Stimulated activated CD4-positive, alpha-beta T cell treated with anti-CD3 and anti-CD28 coated beads, Interleukin-4, amount 100 ng/mL, for 4 hours (primary cell): ENCODE measurements around the gene ZFYVE1.
"Not testable (repeated sequence)": the region's sequence is repeated elsewhere in the genome, so short reads cannot be mapped to it uniquely, and the experiment has no call there.

Source experiments
- DNase-seq, 2 experiments: peaks; one replicate each; pipeline ENCODE4 v3.0.0-alpha.2; 2020

ZFYVE1 gene

DNA sequence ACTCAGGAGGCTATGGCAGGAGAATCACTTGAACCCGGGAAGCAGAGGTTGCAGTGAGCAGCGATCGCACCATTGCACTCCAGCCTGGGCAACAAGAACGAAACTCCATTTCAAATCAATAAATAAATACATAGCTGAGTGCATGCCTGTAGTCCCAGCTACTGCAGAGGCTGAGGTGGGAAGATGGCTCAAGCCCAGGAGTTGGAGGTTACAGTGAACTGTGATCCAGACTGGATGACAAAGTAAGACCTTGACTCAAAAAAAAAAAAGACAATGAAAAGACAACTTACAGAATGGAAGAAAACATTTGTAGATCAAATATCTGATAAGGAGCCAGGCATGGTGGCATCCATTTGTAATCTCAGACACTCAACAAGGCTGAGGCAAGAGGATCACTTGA, 27.6 kb downstream of the ZFYVE1 start:
- no peak for DNase-seq

DNA sequence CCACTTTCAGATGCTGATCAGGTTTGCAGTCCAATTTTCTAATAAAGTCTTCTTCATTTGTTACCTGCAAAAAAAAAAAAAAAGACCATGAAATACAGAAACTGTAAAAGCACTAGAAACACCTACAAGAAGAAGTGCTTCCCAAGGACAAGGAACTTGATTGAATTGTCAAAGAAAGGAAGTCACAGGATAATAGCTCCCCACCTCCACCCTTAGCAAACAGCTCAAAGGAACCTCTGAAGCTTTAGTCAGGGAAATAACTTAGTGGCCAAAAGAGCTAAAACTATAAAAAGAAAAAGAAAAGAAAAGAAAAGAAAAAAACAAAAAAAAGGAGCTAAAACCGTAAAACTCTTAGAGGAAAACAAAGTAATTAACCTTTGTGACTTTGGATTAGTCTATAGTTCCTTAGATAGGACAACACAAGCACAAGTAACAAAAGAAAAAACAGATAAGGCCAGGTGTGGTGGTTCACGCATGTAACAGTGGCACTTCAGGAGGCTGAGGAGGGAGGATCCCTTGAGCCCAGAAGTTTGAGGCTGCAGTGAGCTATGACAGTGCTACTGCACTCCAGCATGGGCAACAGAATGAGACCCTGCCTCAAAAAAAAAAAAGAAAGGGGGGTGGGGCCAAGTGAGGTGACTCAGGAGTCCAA, 28.5 kb downstream of the ZFYVE1 start:
- DNase-seq = no peak

- DNase-seq = no peak
Measured at GRCh38 chr14:72996916-72997315, 30.0 kb downstream of the ZFYVE1 start.

DNA sequence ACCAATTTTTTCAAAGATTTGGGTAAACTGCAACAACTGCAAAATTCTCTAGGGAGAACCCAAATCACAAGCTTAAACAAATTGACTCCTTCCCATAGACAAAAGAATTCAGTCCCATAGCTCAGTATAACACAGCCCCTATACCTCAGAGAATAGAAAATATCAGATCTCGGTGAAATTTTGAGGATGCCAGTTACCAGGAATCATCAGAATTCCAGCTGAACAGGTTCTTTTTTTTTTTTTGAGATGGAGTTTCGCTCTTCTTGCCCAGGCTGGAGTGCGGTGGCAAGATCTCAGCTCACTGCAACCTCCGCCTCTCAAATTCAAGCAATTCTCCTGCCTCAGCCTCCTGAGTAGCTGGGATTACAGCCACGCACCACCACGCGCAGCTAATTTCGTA, 36.7 kb downstream of the ZFYVE1 start:
- no peak for DNase-seq

GRCh38 chr14:72986857-72987256, 40.0 kb downstream of the ZFYVE1 start:
- DNase-seq = no peak

DNA sequence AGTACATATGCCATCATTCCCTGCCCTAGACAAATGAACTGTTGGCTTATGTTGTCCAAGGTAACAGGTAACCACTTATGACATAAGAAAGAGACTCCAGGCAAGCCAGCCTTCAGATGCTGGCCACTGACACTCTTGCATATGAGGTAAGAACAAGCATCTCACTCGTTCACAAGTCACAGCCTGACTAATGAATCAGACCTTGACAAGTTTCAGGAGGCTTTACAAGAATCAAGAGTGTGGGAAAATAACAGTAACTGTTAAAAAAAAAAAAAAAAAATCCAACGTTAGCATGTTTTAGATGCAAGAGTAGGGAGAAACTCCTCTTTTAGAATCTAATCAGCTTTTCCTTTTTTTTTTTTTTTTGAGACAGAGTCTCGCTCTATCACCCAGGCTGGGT, 40.7 kb downstream of the ZFYVE1 start:
- no peak for DNase-seq

- no peak for DNase-seq
Measured at GRCh38 chr14:72982146-72982708, 44.7 kb downstream of the ZFYVE1 start.

DNA sequence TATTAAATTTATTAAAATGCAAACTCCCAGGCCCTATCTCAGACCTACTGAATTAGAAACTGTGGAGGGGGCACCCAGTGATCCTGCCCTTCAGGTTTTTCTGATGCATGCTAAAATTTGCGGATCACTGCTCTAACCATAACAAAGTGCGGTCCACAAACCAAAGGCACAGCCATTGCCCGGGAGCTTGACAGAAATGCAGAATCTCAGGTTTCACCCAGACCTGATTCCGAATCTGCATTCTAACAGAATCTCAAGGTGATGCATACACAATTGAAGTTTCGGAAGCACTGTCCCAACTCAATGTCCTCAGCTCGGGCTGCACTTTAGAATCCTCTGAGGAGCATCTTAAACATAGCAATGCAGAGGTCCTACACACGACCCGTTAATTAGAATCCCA, 46.0 kb downstream of the ZFYVE1 start:
- no peak for DNase-seq

DNA sequence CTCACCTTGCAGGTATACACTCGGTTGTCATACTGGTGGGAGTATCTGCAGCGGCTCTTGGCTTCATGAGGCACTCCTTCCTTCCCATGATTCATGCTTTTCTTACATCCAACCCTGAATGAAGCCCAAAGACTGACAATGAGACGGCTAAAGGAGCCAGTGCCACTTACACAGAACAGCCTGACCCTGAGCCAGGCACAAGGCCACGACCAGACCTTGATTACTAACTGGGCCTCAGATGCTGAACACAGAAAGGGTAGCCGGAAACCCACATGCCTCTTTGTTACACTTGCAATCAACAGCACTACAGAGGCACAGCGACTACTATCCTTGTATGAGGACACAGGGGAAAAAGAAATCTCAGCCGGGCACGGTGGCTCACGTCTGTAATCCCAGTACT, 48.0 kb downstream of the ZFYVE1 start:
- no peak for DNase-seq

GRCh38 chr14:72975770-72976169, 51.1 kb downstream of the ZFYVE1 start:
- no peak for DNase-seq

DNA sequence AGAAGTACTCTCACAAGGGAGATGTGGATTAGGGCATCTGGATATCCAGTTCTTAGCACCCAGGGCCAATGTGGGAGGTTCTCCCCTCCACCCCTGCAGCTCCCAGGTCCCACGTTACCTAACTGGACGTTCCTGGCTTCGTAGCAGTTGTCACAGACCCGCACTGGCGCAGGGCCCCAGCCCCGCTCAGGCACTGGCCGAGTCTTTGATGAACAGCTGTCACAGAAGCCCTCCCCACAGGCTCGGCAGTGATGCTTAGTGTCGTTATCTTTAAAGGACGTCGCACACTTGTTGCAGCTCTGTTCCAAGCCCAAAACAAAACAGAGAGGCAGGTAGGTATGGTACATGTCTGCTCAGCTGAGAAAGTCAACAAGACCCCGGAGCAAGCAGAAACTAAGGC, 52.2 kb downstream of the ZFYVE1 start:
- no peak for DNase-seq

- no peak for DNase-seq
Measured at GRCh38 chr14:72970824-72971434, 56.0 kb downstream of the ZFYVE1 start.

- no peak for DNase-seq
Measured at GRCh38 chr14:72970058-72970630, 56.8 kb downstream of the ZFYVE1 start.

- DNase-seq = no peak
Measured at GRCh38 chr14:72968316-72968715, 58.6 kb downstream of the ZFYVE1 start.

- no peak for DNase-seq
Measured at GRCh38 chr14:72966038-72966437, 60.9 kb downstream of the ZFYVE1 start.

- no peak for DNase-seq
Measured at GRCh38 chr14:72965249-72965648, 61.7 kb downstream of the ZFYVE1 start.

DNA sequence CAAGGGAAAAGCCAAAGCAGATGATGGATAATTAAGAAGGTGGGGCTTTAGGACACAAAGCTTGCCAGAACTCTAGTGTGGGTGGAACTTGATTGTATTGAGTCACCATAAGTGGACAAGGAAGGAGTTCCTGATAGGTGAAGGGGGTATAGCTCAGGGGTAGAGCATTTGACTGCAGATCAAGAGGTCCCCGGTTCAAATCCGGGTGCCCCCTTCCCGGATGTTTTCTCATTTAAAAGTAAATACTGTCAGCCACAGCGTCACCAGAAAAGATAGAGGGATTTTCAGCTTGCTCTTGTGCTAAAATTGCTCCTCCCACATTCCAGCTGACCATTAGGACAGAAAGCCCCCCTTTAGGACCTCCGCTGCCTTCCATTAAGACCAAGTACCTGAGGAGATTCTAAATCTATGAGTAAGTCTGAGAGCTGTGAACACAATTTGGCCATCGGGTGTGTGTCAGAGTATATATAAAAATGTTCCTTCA, 64.0 kb downstream of the ZFYVE1 start:
- no peak for DNase-seq

DNA sequence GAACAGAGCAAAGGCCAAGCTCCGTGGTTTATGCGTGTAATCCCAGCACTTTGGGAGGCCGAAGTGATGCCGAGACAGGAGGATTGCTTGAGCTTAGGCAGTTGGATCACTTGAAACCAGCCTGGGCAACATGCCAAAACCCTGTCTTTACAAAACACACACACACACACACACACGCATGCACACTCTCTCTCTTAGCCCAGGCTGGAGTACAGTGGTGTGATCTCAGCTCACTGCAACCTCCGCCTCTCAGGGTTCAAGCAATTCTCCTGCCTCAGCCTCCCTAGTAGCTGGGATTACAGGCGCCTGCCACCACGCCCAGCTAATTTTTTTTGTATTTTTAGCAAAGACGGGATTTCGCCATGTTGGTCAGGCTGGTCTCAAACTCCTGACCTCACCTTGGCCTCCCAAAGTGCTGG, 64.6 kb downstream of the ZFYVE1 start:
- not testable (repeated sequence) for DNase-seq

- no peak for DNase-seq
Measured at GRCh38 chr14:72961579-72962335, 65.1 kb downstream of the ZFYVE1 start.

DNA sequence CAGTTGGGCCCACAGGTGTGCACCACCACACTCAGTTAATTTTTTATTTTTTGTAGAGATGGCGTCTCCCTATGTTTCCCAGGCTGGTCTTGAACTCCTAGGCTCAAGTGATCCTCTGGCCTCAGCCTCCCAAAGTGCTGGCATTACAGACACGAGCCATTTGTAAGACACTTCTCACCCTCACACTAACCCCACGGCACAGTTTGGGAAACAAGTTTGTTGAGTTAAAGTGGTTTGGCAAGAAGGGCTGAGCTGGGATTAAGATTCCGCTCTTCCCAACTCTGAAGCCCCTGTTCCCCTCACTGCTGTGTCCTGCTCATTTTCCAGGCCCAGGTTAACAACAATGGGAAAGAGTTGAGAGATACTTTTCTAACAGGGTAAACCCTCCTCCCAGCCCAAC, 65.9 kb downstream of the ZFYVE1 start:
- DNase-seq = not testable (repeated sequence)

GRCh38 chr14:72958548-72958947, 68.4 kb downstream of the ZFYVE1 start:
- no peak for DNase-seq

GRCh38 chr14:72957213-72957612, 69.7 kb downstream of the ZFYVE1 start:
- no peak for DNase-seq

DNA sequence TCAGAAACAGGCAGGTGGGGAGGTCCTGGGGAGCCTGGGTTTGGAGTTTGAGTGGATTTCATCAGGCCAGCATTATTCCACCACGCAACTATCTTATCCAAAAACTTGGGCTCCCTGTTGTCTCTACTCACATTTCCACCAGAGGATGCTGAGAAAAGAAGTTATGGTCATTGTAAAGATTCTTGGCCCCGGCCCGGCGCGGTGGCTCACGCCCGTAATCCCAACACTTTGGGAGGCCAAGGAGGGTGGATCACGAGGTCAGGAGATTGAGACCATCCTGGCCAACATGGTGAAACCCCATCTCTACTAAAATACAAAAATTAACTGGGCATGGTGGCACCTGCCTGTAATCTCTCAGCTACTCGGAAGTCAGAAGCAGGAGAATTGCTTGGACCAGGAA, 70.2 kb downstream of the ZFYVE1 start:
- DNase-seq = not testable (repeated sequence)
